HL-60 (cell line): ENCODE measurements around the gene PCDHA9.
A peak's percentile ranks its signal among the peaks of the same experiment; 100 is the strongest.
"Not testable (repeated sequence)": the region's sequence is repeated elsewhere in the genome, so short reads cannot be mapped to it uniquely, and the experiment has no call there.

Experiments
- DNase-seq, 2 experiments: peaks; one replicate each; pipeline ENCODE4 v3.0.0-alpha.2; 2010 to 2020; ENCODE audit warnings: low read depth in 1 of 2, low spot score in 1 of 2
- H3K27ac ChIP-seq: fragments of 250-450 bp; sonication (Bioruptor Pico); replicated peaks from 2 replicates; pipeline ENCODE4 v1.5.1; 2020; ENCODE audit warnings: mild to moderate bottlenecking, moderate library complexity
- H3K27me3 ChIP-seq: fragments of 250-450 bp; sonication (Bioruptor Pico); 2 replicates; pipeline ENCODE4 v1.5.1; 2021; ENCODE audit warnings: mild to moderate bottlenecking, moderate library complexity; ENCODE audit not compliant: insufficient read depth, poor library complexity, severe bottlenecking
- H3K4me3 ChIP-seq: replicated peaks from 2 replicates; pipeline ENCODE4 v1.5.1; 2011; ENCODE audit warnings: mild to moderate bottlenecking, control low read depth, low read length; ENCODE audit not compliant: insufficient read depth
- GABPA ChIP-seq: IDR thresholded peaks from 2 replicates; pipeline ENCODE4 v1.6.1; 2012; ENCODE audit warnings: low read depth
- POLR2AphosphoS5 ChIP-seq: IDR thresholded peaks from 2 replicates; pipeline ENCODE4 v1.6.1; 2012; ENCODE audit warnings: low read depth
- SPI1 ChIP-seq: IDR thresholded peaks from 2 replicates; pipeline ENCODE4 v1.6.1; 2012; ENCODE audit warnings: low read depth, mild to moderate bottlenecking, borderline replicate concordance
- TF ChIP-seq, protein P1 (sequence below): IDR thresholded peaks from 2 replicates; pipeline ENCODE4 v1.6.1; 2012; ENCODE audit warnings: low read depth; ENCODE audit not compliant: insufficient replicate concordance
- TF ChIP-seq, protein P2 (sequence below): IDR thresholded peaks from one replicate; pipeline ENCODE4 v1.5.1; 2011; ENCODE audit warnings: low read length, control low read depth, inconsistent platforms; ENCODE audit not compliant: insufficient read depth

PCDHA9 gene

DNA sequence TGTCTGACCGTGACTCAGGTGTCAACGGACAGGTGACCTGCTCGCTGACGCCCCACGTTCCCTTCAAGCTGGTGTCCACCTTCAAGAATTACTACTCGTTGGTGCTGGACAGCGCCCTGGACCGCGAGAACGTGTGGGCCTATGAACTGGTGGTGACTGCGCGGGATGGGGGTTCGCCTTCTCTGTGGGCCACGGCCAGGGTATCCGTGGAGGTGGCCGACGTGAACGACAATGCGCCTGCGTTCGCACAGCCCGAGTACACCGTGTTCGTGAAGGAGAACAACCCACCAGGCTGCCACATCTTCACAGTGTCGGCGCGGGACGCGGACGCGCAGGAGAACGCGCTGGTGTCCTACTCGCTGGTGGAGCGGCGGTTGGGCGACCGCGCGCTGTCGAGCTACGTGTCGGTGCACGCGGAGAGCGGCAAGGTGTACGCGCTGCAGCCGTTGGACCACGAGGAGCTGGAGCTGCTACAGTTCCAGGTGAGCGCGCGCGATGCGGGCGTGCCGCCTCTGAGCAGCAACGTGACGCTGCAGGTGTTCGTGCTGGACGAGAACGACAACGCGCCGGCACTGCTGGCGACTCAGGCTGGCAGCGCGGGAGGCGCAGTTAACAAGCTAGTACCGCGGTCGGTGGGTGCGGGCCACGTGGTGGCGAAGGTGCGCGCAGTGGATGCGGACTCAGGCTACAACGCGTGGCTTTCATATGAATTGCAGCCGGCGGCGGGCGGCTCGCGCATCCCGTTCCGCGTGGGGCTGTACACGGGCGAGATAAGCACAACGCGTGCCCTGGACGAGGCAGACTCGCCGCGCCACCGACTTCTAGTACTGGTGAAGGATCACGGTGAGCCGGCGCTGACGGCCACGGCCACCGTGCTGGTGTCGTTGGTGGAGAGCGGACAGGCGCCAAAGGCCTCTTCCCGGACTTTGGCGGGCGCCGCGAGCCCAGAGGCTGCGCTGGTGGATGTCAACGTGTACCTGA is 22.3 kb downstream of the PCDHA9 start:
- no peaks in the 10 kb centered on the region for H3K27me3 ChIP-seq
- TF ChIP-seq, protein P1, sequence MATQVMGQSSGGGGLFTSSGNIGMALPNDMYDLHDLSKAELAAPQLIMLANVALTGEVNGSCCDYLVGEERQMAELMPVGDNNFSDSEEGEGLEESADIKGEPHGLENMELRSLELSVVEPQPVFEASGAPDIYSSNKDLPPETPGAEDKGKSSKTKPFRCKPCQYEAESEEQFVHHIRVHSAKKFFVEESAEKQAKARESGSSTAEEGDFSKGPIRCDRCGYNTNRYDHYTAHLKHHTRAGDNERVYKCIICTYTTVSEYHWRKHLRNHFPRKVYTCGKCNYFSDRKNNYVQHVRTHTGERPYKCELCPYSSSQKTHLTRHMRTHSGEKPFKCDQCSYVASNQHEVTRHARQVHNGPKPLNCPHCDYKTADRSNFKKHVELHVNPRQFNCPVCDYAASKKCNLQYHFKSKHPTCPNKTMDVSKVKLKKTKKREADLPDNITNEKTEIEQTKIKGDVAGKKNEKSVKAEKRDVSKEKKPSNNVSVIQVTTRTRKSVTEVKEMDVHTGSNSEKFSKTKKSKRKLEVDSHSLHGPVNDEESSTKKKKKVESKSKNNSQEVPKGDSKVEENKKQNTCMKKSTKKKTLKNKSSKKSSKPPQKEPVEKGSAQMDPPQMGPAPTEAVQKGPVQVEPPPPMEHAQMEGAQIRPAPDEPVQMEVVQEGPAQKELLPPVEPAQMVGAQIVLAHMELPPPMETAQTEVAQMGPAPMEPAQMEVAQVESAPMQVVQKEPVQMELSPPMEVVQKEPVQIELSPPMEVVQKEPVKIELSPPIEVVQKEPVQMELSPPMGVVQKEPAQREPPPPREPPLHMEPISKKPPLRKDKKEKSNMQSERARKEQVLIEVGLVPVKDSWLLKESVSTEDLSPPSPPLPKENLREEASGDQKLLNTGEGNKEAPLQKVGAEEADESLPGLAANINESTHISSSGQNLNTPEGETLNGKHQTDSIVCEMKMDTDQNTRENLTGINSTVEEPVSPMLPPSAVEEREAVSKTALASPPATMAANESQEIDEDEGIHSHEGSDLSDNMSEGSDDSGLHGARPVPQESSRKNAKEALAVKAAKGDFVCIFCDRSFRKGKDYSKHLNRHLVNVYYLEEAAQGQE, result peak; percentile 45
- TF ChIP-seq, protein P2, sequence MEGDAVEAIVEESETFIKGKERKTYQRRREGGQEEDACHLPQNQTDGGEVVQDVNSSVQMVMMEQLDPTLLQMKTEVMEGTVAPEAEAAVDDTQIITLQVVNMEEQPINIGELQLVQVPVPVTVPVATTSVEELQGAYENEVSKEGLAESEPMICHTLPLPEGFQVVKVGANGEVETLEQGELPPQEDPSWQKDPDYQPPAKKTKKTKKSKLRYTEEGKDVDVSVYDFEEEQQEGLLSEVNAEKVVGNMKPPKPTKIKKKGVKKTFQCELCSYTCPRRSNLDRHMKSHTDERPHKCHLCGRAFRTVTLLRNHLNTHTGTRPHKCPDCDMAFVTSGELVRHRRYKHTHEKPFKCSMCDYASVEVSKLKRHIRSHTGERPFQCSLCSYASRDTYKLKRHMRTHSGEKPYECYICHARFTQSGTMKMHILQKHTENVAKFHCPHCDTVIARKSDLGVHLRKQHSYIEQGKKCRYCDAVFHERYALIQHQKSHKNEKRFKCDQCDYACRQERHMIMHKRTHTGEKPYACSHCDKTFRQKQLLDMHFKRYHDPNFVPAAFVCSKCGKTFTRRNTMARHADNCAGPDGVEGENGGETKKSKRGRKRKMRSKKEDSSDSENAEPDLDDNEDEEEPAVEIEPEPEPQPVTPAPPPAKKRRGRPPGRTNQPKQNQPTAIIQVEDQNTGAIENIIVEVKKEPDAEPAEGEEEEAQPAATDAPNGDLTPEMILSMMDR, result no peak
- no peak overlapping the region for H3K27ac ChIP-seq
- no peak for DNase-seq
- H3K4me3 ChIP-seq, result no peak overlapping the region

DNA sequence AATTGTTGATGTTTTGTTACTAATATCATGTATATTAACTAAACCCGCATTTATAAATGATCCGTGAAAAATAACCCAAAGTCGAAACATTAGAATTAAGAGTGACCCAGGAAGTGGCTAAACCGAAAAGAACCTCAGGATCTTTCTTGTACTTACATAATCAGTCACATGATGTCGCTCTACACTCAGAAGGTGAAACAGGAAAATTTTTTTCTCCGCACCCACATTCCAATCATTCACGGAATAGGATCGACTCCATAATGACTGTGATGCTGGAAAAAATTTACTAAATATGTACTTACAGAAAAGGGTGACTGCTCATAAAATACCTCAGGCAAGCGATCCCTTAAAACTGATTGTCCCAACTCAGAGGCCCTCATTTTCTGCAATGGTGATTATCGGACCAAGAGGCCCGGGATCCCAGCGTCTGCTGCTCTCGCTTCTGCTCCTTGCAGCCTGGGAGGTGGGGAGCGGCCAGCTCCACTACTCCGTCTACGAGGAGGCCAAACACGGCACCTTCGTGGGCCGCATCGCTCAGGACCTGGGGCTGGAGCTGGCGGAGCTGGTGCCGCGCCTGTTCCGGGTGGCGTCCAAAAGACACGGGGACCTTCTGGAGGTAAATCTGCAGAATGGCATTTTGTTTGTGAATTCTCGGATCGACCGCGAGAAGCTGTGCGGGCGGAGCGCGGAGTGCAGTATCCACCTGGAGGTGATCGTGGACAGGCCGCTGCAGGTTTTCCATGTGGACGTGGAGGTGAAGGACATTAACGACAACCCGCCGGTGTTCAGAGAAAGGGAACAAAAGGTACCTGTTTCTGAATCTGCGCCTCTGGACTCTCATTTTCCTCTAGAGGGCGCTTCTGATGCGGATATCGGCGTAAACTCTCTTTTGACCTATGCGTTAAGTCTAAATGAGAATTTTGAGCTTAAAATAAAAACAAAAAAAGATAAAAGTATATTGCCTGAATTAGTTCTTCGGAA is 27.2 kb downstream of the PCDHA9 start, which contains the start of gene PCDHA12:
PCDHA12 (plus strand) TSS at position 224 of the 981 bp plus-strand sequence; CDS start at position 389, 165 bp downstream.
- H3K27me3 ChIP-seq, result no peaks in the 10 kb centered on the region
- no peak for DNase-seq
- TF ChIP-seq, protein P2, result no peak
- TF ChIP-seq POLR2AphosphoS5 (no peak), SPI1 (no peak), GABPA (no peak)
- TF ChIP-seq, protein P1, result no peak
- no peak within 1 kb of the TSS for H3K4me3 ChIP-seq
- H3K27ac ChIP-seq, result no peak within 1 kb of the TSS

DNA sequence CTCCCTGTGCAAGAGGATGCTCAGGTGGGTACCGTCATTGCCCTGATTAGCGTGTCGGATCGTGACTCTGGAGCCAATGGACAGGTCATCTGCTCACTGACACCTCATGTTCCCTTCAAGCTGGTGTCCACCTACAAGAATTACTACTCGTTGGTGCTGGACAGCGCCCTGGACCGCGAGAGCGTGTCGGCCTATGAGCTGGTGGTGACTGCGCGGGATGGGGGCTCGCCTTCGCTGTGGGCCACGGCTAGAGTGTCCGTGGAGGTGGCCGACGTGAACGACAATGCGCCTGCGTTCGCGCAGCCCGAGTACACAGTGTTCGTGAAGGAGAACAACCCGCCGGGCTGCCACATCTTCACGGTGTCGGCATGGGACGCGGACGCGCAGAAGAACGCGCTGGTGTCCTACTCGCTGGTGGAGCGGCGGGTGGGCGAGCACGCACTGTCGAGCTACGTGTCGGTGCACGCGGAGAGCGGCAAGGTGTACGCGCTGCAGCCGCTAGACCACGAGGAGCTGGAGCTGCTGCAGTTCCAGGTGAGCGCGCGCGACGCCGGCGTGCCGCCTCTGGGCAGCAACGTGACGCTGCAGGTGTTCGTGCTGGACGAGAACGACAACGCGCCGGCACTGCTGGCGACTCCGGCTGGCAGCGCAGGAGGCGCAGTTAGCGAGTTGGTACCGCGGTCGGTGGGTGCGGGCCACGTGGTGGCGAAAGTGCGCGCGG is 28.5 kb downstream of the PCDHA9 start:
- not testable (repeated sequence) for H3K27ac ChIP-seq, H3K4me3 ChIP-seq, H3K27me3 ChIP-seq, DNase-seq
- TF ChIP-seq, protein P1, result peak; percentile 45
